Liver (tissue), 9 donors: Measurements from ENCODE around the gene GOSR2. TPM values are rescaled to one million over a fixed set of nuclear protein-coding genes. Genes with fewer than 3 reads are reported as not detected.

Experiments used
- DNase-seq: peaks from one replicate; pipeline ENCODE4 v3.0.0-alpha.2; 2017; ENCODE audit warnings: low spot score
- H3K27ac ChIP-seq, 2 donors: one replicate each; pipeline ENCODE4 v1.7.0; 2013; ENCODE audit warnings: inconsistent platforms in 2 of 2, low read length in 2 of 2, control low read depth in 1 of 2, low read depth in 1 of 2, mild to moderate bottlenecking in 1 of 2
- H3K27me3 ChIP-seq, 4 donors: one replicate each; pipeline versions ENCODE4 v1.6.1 to v1.7.0; 2013; ENCODE audit warnings: low read length in 3 of 4, inconsistent platforms in 1 of 4, mild to moderate bottlenecking in 1 of 4, moderate library complexity in 1 of 4; ENCODE audit not compliant: control insufficient read depth in 4 of 4, insufficient read depth in 4 of 4
- H3K36me3 ChIP-seq, 4 donors: one replicate each; pipeline versions ENCODE4 v1.6.1 to v1.7.0; 2013; ENCODE audit warnings: low read length in 3 of 4, mild to moderate bottlenecking in 3 of 4, low read depth in 1 of 4, moderate library complexity in 1 of 4; ENCODE audit not compliant: control insufficient read depth in 4 of 4, insufficient read depth in 3 of 4
- H3K4me1 ChIP-seq, 4 donors: one replicate each; pipeline versions ENCODE4 v1.6.1 to v1.7.0; 2013; ENCODE audit warnings: low read length in 3 of 4, mild to moderate bottlenecking in 3 of 4, moderate library complexity in 1 of 4; ENCODE audit not compliant: control insufficient read depth in 4 of 4, insufficient read depth in 4 of 4
- H3K4me3 ChIP-seq, 3 donors: one replicate each; pipeline versions ENCODE4 v1.6.1 to v1.7.0; 2013; ENCODE audit warnings: low read length in 3 of 3, control low read depth in 1 of 3, low read depth in 1 of 3, mild to moderate bottlenecking in 1 of 3
- H3K9ac ChIP-seq, 2 donors: one replicate each; pipeline ENCODE4 v1.7.0; 2013; ENCODE audit warnings: low read length in 2 of 2, mild to moderate bottlenecking in 2 of 2, moderate library complexity in 2 of 2, control low read depth in 1 of 2, low read depth in 1 of 2
- H3K9me3 ChIP-seq, 4 donors: one replicate each; pipeline versions ENCODE4 v1.6.1 to v1.7.0; 2013; ENCODE audit warnings: low read length in 3 of 4; ENCODE audit not compliant: control insufficient read depth in 4 of 4
- ATF3 ChIP-seq: IDR thresholded peaks from 2 replicates; pipeline ENCODE4 v1.6.1; 2016; ENCODE audit warnings: antibody characterized with exemption
- CTCF ChIP-seq: fragments of 150-350 bp; IDR thresholded peaks from 2 replicates; pipeline ENCODE4 v1.5.1; 2017; ENCODE audit warnings: improper control_type of control experiment, low read depth, low read length; ENCODE audit not compliant: missing input control
- EGR1 ChIP-seq, 2 donors: IDR thresholded peaks; 2 replicates each; pipeline ENCODE4 v1.6.1; 2016 to 2018; ENCODE audit warnings: antibody characterized with exemption in 2 of 2, low read depth in 2 of 2
- FOXA1 ChIP-seq: IDR thresholded peaks from 2 replicates; pipeline ENCODE4 v1.6.1; 2016; ENCODE audit warnings: antibody characterized with exemption
- FOXA2 ChIP-seq: IDR thresholded peaks from 2 replicates; pipeline ENCODE4 v1.6.1; 2016; ENCODE audit warnings: antibody characterized with exemption
- GABPA ChIP-seq, 2 donors: IDR thresholded peaks in 1 of 2; conservative IDR thresholded peaks in 1 of 2; 2 replicates each; pipeline ENCODE4 v1.6.1; 2016; ENCODE audit warnings: antibody characterized with exemption in 2 of 2, mild to moderate bottlenecking in 1 of 2, moderate library complexity in 1 of 2
- HNF4A ChIP-seq, 2 donors: conservative IDR thresholded peaks; 2 replicates each; pipeline ENCODE4 v1.6.1; 2016; ENCODE audit warnings: antibody characterized with exemption in 2 of 2, mild to moderate bottlenecking in 2 of 2
- HNF4G ChIP-seq: IDR thresholded peaks from 2 replicates; pipeline ENCODE4 v1.6.1; 2016; ENCODE audit warnings: antibody characterized with exemption
- JUND ChIP-seq, 2 donors: IDR thresholded peaks; 2 replicates each; pipeline ENCODE4 v1.6.1; 2016; ENCODE audit warnings: antibody characterized with exemption in 2 of 2
- MAX ChIP-seq: IDR thresholded peaks from 2 replicates; pipeline ENCODE4 v1.6.1; 2016; ENCODE audit warnings: antibody characterized with exemption
- REST ChIP-seq: IDR thresholded peaks from 2 replicates; pipeline ENCODE4 v1.6.1; 2016; ENCODE audit warnings: antibody characterized with exemption, mild to moderate bottlenecking
- YY1 ChIP-seq: IDR thresholded peaks from 2 replicates; pipeline ENCODE4 v1.6.1; 2016; ENCODE audit warnings: antibody characterized with exemption, mild to moderate bottlenecking
- ZBTB33 ChIP-seq: IDR thresholded peaks from 2 replicates; pipeline ENCODE4 v1.6.1; 2016; ENCODE audit warnings: antibody characterized with exemption
- WGBS: extraction: QIAGEN DNeasy Blood & Tissue Kit; methylation state at CpG from one replicate; pipeline ENCODE4 v1.1.7; 2013; 5-methylcytosine and 5-hydroxymethylcytosine counted together
- polyA plus RNA-seq, 2 donors: library from polyadenylated mRNA; stranded (reverse) in 1 of 2; unstranded in 1 of 2; fragments of 200-250 nt in 1 of 2; fragments of >200 nt in 1 of 2; fragmentation: Nextera tagmentation in 1 of 2; extraction: Ambion mirVana in 1 of 2; gene quantifications; one replicate each; pipeline versions ENCODE4 v1.2.1 to v1.2.3, GENCODE V29; 2013 to 2015
- total RNA-seq, 2 donors: library from RNA; depleted of rRNA; stranded (reverse); fragments of >200 nt; gene quantifications; one replicate each; pipeline ENCODE4 v1.2.3, GENCODE V29; 2014
- donor health status: healthy.
- donor health status: healthy.
- donor health status: healthy.
- donor health status: healthy.
- donor health status: healthy.

GOSR2 gene
- total and polyA plus RNA-seq, 4 donors, result 19.9 to 43.8 (median 21.0) TPM

- TF ChIP-seq HNF4G (no peak), MAX (no peak), JUND (IDR thresholded peaks at IDR 0.05) (no peak), FOXA2 (no peak), FOXA1 (no peak), EGR1 (IDR thresholded peaks at IDR 0.05; ENCODE audit: low read depth in 2 of 2) (no peak), YY1 (no peak)
Measured at GRCh38 chr17:46974086-46974485, 51.1 kb downstream of the GOSR2 start (continued).

GRCh38 chr17:46975287-46975686, 52.3 kb downstream of the GOSR2 start:
- no peak for TF ChIP-seq GABPA (IDR thresholded peaks at IDR 0.05 in 1 of 2, conservative IDR thresholded peaks at IDR 0.05 in 1 of 2)
- no peak for TF ChIP-seq ZBTB33
- TF ChIP-seq YY1, result no peak
- no peak for TF ChIP-seq ATF3
- no peak for TF ChIP-seq CTCF
- TF ChIP-seq REST, result no peak
- no peak for TF ChIP-seq HNF4A (conservative IDR thresholded peaks at IDR 0.05)
- Histone ChIP-seq H3K36me3 (no peaks in the 10 kb centered on the region), H3K27me3 (no peaks in the 10 kb centered on the region), H3K4me3 (no peak overlapping the region), H3K27ac (no peak overlapping the region), H3K9ac (no peak overlapping the region), H3K9me3 (no peaks in the 10 kb centered on the region), H3K4me1 (peaks cover 14 to 22% (median 17%) of the 10 kb centered on the region in 4 donors)
- WGBS, result 79% methylated on average over 4 of the region's 4 CpGs
- no peak for DNase-seq
